HG03378 (cell line): ENCODE measurements around the gene RPIA.
"Not testable (repeated sequence)": the region's sequence is repeated elsewhere in the genome, so short reads cannot be mapped to it uniquely, and the experiment has no call there.

Experiments
- ATAC-seq: cut with Tn5 transposase; IDR thresholded peaks from one replicate; pipeline ENCODE4 v1.9.1; 2021; ENCODE audit warnings: mild to moderate bottlenecking, moderate library complexity; ENCODE audit not compliant: unreplicated experiment

RPIA gene

GRCh38 chr2:88765889-88766481, 74.5 kb downstream of the RPIA start:
- ATAC-seq = not testable (repeated sequence)

DNA sequence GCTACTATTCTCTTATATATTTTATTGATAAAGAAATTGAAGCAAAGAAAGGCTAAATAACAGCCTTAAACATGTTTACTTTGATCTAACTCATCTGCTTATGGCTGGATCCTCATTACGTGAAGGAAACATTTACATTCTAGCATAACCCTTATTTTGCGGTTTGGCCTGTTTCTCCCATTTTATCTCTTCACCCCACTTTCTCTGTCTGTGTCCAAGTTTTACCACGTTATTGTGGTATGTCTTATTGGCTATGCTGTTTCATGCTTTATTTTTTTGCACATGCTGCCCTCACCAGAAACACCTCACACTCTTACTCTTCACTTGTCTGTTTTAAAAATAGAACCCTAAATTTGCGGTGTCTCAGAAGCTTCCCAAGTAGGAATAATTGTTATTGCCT, 78.5 kb downstream of the RPIA start:
- no peak for ATAC-seq

DNA sequence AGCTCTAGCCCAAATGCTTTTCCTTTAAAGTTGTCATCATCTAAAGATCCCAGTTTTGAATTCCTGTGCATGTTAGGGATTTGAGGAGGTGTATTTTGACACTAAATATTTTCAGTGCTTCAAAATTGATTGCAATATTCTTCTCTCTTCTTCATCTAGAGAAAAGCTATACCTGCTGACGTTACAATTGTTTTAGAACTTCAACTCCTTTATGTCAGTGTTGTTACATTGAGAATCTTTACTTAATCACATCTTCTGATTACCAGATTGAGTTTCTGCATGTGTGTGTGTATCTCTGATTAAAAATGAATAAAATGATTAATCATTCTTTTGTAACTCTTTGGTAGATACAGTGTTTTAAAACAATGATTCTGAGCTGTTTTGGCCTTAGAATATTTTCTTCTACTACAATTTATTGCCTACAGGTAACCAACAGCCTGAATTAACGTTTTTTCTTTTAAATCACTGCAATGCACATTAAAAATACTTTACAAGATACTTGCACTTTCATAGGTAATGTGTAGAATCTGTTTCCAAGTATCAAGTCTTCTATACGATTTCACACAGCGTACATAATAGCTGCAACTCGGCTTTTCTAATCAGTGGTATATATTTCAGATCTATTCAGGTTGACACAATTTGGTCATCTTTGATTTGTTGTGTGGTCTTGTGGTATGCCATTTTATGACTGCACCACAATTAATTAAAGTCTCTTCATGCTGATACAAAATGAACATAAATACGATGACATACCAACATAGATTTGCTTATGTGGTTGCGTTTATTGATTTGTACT, 82.0 kb downstream of the RPIA start:
- ATAC-seq = not testable (repeated sequence)

DNA sequence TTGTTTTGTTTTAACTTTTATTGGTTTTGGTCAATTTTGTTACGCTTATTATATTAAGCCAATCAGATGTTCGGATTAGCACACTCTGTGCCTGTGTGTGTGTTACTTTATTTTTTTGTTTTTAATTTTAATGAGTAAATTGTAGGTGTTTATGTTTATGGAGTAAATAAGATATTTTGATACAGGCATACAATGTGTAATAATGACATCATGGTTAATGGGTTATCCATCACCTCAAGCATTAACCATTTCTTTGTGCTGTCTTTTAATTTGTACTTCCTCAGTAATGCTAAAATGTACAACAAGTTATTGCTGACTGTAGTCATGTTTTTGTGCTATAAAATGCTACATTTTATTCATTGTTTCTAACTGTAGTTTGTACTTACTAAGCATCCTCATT, 97.7 kb downstream of the RPIA start:
- ATAC-seq = not testable (repeated sequence)

GRCh38 chr2:88795932-88796331, 104.5 kb downstream of the RPIA start:
- not testable (repeated sequence) for ATAC-seq

DNA sequence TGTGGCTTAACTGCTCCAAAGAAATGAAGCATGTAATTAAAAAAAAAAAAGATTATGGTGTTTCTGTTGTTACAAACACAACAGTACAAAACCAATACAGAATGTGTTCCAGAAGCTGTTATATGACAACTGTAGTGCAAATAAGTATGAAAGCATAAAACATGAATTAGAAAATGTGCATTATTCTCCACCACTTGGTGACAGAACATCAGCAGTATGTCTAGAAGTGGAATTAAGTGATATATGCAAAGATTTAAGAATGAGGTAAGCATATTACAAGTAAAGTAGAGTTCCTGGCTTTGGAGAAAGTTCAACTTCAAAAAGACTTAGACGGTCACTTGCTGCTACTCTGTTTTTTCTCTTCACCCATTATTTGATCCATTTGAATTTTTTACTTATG, 105.0 kb downstream of the RPIA start:
- ATAC-seq = not testable (repeated sequence)

GRCh38 chr2:88797164-88797563, 105.7 kb downstream of the RPIA start:
- ATAC-seq = not testable (repeated sequence)
